ENCODE measurements around the gene SP1. TPM values are rescaled to one million over a fixed set of nuclear protein-coding genes. Genes with fewer than 3 reads are reported as not detected.

The SP1 gene
- total RNA-seq, 1 experiment from 2014 or later = 37.1 TPM

- no peak for DNase-seq (ENCODE audit: low read depth)
Observed at GRCh38 chr12:53450936-53451335, 71.0 kb downstream of the SP1 start.

- peak; percentile 100 for DNase-seq (ENCODE audit: low read depth)
Observed at GRCh38 chr12:53451661-53452158, 71.7 kb downstream of the SP1 start, which contains the start of gene PCBP2. TSS of gene PCBP2 (plus strand) at chr12:53452102. CDS start at chr12:53454801, 2,699 bp downstream.

GRCh38 chr12:53452159-53453077, 72.4 kb downstream of the SP1 start:
- peak; percentile 86 for DNase-seq (ENCODE audit: low read depth)

GRCh38 chr12:53453953-53454640, 74.1 kb downstream of the SP1 start:
- no peak for DNase-seq (ENCODE audit: low read depth)

- DNase-seq (ENCODE audit: low read depth) = no peak
Observed at GRCh38 chr12:53454707-53455106, 74.7 kb downstream of the SP1 start.

- DNase-seq (ENCODE audit: low read depth) = no peak
Observed at GRCh38 chr12:53456654-53457366, 76.8 kb downstream of the SP1 start.

- no peak for DNase-seq (ENCODE audit: low read depth)
Observed at GRCh38 chr12:53459097-53459496, 79.1 kb downstream of the SP1 start.

- no peak for DNase-seq (ENCODE audit: low read depth)
Observed at GRCh38 chr12:53461059-53461458, 81.1 kb downstream of the SP1 start.

- DNase-seq (ENCODE audit: low read depth) = no peak
Observed at GRCh38 chr12:53461591-53461990, 81.6 kb downstream of the SP1 start.

- no peak for DNase-seq (ENCODE audit: low read depth)
Observed at GRCh38 chr12:53462935-53463334, 83.0 kb downstream of the SP1 start.

GRCh38 chr12:53463802-53464560, 84.0 kb downstream of the SP1 start:
- no peak for DNase-seq (ENCODE audit: low read depth)

GRCh38 chr12:53464685-53465418, 84.9 kb downstream of the SP1 start:
- no peak for DNase-seq (ENCODE audit: low read depth)

- no peak for DNase-seq (ENCODE audit: low read depth)
Observed at GRCh38 chr12:53465679-53466078, 85.7 kb downstream of the SP1 start.

Other genes with a start within 250 kb of the SP1 start
- gene ZNF740, start 199.5 kb upstream of the SP1 start, total RNA-seq (2014; rRNA removed) = 7.4 and 10.5 TPM in 2 replicates
- 5.2 and 6.1 TPM in 2 replicates for gene CSAD, start 199.3 kb upstream of the SP1 start, total RNA-seq (2014; rRNA removed)
- not detected in 2 replicates for gene ITGB7, start 172.9 kb upstream of the SP1 start, total RNA-seq (2014; rRNA removed)
- gene RARG, start 148.0 kb upstream of the SP1 start, total RNA-seq (2014; rRNA removed) = 16.9 and 17.1 TPM in 2 replicates
- 14.8 and 18.2 TPM in 2 replicates for gene ESPL1, start 111.9 kb upstream of the SP1 start, total RNA-seq (2014; rRNA removed)
- 254 and 270 TPM in 2 replicates for gene PFDN5, start 84.6 kb upstream of the SP1 start, total RNA-seq (2014; rRNA removed)
- gene MYG1, start 80.5 kb upstream of the SP1 start, total RNA-seq (2014; rRNA removed) = 53.1 and 55.0 TPM in 2 replicates
- 64.6 and 71.2 TPM in 2 replicates for gene AAAS, start 58.6 kb upstream of the SP1 start, total RNA-seq (2014; rRNA removed)
- not detected in 2 replicates for gene SP7, start 43.8 kb upstream of the SP1 start, total RNA-seq (2014; rRNA removed)
- gene AMHR2, start 43.7 kb downstream of the SP1 start, total RNA-seq (2014; rRNA removed) = not detected in 2 replicates
- gene PRR13, start 61.6 kb downstream of the SP1 start, total RNA-seq (2014; rRNA removed) = 89.5 and 92.8 TPM in 2 replicates
- 186 and 227 TPM in 2 replicates for gene PCBP2, start 71.9 kb downstream of the SP1 start, total RNA-seq (2014; rRNA removed)
- gene MAP3K12, start 119.3 kb downstream of the SP1 start, total RNA-seq (2014; rRNA removed) = 37.6 and 38.6 TPM in 2 replicates
- 49.6 and 53.3 TPM in 2 replicates for gene TARBP2, start 121.1 kb downstream of the SP1 start, total RNA-seq (2014; rRNA removed)
- gene NPFF, start 127.3 kb downstream of the SP1 start, total RNA-seq (2014; rRNA removed) = not detected in 2 replicates
- 13.0 and 14.2 TPM in 2 replicates for gene ATF7, start 246.2 kb downstream of the SP1 start, total RNA-seq (2014; rRNA removed)

All from LHCN-M2 (cell line).